Fibroblast of upper back skin (primary cell): ENCODE results near the gene TM9SF3.
A peak's percentile ranks its signal among the peaks of the same experiment; 100 is the strongest.

ENCODE experiments used
- DNase-seq: peaks from one replicate; pipeline ENCODE4 v3.0.0-alpha.2; 2013

TM9SF3 gene

DNA sequence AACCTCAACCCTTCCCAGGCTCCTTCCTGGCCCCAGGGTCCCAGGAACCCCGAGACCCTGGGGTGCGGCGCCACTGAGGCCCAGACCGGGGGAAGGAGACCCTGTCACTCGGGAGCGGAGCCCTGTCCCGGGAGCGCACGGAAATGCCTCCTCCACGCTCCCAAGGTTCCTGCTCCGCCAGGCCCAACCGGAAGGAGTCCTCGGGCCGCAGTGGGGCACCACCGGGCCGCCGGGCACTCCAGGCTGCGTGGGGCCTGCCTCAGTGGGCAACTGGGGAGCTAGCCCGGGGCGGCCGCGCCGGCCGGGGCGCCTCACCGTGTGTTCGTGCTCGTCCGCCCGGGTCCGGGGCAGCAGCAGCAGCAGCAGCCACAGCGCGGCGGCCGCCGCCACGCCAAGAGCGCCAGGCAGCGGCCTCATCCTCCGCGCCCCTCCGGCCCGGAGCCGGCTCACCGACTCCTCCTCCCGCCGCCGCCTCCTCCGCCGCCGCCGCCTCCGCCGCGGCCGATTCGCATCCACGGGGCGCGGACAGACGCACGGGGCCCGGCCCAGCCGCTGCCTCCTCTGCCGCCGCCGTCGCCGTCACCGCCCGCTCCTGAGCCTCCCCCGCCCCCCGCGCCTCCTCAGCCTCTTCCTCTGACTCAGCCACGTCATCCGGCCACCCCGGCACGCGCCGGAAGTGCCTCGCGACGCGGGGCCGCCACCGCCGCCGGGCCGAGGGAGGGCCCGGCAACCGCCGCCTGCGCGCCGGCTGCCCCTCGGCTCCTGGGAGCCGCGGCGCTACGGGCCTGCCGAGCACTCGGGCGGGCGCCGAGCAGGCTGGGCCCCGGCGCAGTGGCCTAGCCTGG is at the start of gene TM9SF3:
Gene TM9SF3 (minus strand): TSS at position 594 of the 845 bp plus-strand sequence. CDS start 177 bp downstream, at position 417.
- peak; percentile 89 for DNase-seq

DNA sequence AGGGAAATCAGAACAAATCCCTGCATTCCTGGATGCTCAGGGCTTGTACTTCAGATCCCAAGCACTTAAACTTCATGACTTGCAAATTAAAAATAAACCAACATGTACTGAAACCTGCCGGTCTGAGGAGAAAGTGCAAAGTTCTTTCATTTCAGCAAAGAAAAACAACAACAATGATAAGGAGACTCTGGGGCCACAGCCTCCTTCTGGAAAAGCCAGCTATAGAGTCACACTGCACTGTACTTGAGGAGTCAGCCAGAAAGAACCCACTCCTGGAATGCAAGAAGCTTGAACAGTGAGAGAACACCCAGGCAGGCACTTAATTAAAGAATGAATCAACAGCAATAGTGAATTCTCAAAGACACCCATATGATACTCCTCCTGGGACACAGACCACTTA is 49.7 kb upstream of the TM9SF3 start:
- no peak for DNase-seq

DNA sequence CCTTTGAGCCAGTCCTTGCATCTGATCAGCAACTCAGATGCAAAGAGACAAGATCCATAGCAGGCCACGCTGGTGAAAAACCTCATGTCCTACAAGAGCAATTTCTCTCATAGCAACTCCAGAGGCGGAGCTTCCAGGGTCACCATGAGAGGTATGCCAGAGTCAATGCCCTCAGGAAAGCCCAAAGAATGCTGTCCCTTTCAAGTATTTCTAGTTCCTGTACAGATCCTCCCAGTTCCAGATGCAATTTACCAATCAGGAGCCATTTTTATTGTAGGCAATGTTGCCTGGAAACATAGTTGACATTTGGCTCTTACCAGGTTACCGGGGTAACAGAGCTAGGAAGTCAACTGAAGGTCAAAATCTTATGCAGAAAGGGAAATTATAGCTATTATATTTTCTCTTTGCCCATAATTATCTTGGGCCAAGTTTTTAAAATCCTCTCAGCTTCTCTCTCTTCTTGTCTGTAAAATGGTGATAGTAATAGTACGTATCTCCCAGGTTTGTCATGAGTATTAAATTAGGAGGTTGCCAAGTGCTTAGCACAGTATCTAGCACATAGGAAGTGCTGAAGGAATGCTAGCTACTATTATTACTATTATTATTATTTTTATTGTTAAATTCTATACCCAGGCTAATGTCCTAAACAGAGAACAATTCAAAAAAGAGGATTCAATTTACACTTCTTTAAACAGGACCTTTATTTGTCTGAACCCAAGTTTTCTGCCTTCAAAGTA is 46.3 kb upstream of the TM9SF3 start:
- DNase-seq: no peak

DNA sequence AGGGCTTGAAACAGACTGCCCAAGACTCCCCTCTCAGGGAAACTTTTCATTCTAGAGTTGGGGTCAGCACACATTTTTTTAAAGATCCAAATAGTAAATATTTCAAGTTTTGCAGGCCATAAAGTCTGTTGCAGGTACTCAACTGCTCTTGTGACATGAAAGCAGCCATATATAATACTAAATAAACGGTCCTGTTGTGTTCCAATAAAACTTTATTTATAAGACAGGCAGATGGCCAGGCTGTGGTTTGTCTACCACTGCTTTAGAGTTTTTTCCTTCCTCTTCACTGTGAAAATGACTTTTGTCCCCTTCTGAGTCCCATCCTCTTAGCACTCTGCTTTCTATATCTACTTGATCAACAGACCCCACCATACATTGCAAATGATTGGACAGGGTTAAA is 40.5 kb upstream of the TM9SF3 start:
- no peak for DNase-seq

DNA sequence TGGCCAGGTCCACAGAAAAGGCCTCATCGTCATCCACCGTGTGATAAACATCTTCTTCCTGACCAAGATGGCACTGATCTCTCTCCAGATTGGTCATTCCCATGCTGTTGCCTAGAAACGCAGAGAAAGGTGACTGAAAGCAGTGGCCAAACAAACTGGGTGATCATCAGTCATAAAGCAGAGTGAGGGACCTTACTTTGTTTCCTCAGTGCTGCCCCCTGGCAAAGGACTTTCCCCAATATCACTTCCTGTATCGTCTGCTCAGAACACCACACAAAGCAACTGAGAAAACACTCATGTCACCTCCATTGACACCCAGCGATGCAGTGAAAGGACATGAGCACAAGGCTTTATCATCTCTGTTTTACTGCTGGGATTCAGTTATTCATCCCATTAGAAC is 40.0 kb upstream of the TM9SF3 start:
- no peak for DNase-seq

DNA sequence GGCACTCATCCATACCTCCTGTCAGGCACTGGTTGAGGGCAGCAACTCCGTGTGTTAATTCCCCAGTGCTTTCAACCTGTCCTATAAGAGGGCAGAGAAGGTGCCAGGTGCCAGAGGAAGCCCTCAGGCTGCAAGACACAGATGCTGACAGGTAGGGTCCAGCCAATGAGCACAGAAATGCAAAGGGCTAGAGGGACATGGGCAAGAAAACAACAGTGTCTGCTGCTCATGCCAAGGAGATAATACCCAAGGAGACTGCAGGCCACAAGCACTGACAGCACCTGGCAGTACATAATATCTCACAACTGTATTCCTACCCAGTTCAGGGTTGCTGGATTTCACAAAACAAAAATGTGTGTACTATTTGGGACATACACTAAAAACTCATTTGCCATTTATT is 38.4 kb upstream of the TM9SF3 start:
- no peak for DNase-seq

DNA sequence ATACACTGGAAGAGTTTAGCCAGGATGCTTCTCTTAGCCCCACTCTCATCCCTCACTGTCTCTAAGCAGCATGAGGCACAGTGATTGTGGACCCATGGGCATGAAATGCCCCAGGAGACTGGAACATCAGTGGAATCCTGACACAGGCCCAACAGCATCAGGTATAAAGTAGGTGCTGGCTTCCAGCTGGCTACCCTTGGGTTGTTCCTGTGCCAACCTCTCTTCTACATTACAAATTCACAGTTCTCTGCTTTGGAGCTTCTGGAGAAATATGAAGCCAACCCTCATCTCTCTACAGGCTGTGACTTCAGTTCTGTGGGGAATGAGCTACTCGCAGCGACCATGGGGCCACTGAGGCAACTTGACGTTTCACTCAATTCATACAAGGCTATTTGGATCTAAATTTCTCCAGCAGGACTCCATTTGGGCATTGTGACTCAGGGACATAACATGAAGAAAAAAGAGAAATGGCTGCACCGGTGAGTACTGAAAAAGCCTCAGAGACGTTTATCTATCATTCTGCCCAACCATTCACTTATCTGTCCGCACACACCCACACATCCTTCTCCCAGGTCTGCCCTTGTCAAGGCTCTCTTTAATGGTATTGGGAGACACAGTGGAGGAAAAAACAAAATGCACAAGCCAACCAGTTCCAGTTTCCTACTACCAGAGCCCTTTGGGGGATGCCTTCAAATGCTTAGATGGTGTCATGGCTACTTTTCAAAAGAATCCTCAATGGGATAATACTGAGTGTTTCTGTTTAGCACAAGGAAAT is 35.4 kb upstream of the TM9SF3 start:
- no peak for DNase-seq

DNA sequence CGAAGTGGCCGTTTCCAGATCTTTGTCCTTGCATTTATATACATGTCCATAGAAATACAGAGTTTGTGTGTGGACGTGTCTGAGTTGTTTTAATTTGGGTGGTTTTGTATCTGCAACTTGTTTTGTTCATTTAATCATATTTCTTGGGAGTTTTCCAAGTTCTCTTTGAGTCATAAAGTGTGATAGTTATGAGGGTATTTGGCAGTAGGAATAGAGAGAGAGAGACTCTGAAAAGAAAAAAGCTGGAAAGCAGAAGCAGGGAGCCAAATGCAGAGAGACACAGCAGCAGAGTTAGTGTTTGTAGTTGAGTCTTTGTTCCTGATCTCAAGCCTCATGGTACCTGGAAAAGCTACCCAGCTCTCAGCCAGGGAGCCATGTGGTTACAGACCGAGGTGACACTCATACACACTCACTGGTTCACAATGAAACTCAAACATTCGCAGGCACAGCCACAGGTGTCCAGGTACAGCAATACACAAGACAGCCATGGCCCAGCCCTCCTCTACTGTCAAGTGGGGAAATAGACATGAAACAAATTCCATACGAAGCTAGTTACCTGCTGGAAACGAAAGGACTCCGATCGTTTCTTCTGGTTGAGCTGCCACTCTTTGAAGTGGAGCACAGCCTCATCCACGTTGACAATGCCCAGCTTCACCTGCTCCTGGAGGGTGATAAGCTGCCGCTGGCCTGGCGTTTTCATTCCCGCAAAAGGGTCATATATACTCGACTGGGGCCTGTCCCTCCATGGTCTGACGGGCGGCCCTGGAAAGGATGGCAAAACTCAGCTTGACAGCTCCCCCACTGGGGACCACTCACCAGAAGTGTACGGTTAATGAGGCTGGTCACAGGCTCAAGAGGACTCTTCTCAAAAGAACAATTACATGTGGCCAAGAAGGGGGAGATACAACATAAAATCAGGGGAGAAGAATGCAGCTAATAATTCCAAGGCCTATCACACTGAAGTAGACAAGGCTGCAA is 33.3 kb upstream of the TM9SF3 start:
- peak; percentile 18 for DNase-seq

DNA sequence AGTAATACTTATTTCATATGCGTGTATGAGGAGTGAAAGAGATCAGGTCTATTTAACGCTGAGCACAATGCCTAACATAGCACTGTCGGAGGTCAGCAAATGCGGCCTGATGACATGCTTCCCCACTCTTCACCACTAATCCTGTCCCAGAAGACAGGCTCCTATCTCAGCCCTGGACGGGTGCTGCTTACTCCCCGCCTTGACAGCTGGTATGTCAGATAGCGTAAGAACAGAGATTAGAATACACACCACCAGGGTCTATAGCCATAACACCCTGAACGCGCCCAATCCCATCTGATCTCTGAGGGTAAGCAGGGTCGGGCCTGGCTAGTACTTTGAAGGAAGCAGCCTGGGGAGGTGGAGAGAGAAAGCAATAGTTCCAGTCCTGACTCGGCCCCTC is 32.3 kb upstream of the TM9SF3 start:
- no peak for DNase-seq

DNA sequence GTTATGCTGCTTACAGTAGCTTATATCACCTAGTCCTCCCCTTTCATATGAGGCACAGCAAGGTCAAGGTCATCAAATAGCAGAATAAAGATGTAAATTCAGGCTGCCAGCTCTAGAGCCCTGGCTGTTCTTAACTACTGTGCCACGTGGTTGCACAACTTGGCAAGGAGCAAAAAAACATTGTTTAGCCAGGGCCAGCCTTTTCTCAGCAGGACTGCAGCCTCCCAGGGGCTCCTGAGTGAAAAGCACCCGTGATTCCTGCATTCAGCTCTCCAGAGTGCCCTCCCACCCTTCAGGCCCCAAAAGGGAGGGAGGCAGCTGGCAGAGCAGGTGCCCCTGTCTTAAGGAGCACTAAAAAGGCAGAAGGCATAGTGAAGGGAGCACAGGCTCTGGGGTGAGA is 31.8 kb upstream of the TM9SF3 start:
- DNase-seq: no peak

DNA sequence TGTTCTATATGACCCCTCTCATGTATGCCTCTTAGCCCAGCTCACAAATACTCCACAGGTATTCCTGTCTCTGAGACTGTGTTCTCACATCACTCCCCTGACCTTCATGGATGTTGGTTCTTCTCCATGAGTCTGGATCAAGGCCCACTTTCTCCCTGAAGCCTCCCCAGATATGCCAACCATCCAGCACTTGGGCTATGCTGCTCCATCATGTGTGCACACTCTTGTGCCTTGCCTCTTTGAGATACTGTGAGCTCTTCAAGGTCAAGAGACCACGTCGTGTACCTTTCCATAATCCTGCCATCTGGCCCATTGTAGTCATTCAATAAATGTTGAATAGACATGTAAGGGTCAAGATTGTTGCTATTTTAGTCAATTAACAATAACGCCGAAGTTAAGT is 30.1 kb upstream of the TM9SF3 start:
- no peak for DNase-seq

DNA sequence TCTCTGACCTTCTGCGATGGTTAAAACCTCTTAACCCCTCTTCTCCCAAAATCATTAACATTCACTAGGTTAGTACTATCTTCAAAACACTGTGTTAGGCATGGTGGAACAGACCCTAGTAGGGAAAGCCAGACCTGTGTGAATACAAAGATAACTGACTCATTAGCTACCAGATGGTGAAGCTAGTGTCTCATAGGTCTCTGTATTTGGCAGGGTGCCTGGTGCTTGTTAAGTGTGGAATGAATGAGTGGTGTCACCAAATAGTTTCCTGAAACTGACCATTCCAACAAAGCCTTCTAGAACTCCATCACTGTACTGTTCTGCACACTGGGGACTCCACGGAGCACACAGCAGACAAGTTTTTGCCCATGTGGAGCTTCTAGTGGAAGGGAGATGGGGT is 27.7 kb upstream of the TM9SF3 start:
- DNase-seq: peak; percentile 97

DNA sequence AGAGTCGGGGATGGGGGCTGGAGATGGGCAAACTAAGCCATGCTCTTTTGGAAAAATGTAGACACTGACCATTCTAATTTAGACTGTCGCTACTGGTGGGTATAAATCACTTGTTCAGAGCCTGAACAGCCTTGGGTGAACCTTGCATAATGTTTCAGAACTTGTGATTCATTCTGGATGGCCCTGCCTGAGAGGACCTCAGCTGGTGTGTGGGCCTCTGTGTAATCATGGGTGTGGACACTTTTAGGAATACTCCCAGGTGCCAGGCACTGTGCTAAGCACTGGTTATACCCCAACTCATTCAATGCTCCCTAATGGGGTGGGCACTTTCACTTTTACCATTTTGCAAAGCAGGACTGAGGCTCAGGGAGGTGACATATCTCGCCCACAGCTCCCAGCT is 26.8 kb upstream of the TM9SF3 start:
- no peak for DNase-seq

DNA sequence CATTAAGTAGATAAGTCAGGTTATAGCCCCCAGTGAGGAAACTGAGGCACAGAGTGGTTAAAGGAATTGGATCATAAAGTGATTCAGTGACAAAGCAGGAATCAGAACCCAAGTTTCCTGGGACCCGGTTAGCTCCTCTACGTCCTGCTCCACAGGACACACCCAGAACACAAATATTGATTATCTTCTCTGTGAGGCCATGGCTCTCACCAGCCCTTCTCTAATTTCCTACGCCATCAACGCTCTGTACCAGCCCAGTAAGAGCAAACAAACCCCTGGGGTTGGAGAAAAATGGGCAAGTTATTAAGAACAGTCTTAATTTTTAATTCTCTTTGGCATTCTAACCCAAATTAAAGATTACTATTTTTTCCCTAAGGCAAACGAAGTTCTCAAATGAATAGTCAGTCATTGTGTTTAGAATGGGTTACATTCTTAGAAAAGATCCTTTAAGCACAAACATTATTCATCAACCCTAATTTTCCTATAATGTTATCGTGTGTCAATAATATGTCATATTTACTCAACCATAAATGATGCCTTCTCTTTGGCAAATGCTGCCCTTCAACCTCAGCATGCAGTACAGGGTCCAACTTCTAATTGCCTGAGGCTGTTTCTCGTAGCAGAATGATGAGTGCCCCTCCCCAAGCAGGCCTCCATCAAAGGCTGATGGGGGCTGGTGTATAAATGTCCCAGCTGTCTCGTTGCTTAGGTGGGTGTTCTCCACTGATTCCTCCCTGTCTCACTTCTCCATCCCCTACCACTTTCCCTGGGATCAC is 25.4 kb upstream of the TM9SF3 start:
- DNase-seq: no peak

DNA sequence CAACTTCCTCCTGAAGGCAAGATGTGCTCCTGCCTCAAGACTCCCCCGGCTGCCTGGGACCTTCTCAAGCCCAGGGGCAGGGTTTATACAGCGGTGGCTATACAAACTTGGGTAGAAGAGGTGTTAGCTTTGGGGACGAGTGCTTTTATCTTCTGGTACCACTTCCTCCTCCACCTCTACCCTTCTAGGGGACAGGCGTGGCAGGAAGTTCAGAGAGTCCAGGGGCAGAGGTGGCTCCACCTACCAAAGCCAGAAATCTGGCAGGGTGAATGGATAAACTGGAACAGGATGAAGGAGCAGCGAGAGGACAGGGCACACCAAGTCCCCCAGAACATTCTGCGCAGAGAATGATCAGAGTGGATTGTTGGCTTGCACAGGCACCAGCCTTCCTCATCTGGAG is 24.0 kb upstream of the TM9SF3 start:
- DNase-seq: no peak

DNA sequence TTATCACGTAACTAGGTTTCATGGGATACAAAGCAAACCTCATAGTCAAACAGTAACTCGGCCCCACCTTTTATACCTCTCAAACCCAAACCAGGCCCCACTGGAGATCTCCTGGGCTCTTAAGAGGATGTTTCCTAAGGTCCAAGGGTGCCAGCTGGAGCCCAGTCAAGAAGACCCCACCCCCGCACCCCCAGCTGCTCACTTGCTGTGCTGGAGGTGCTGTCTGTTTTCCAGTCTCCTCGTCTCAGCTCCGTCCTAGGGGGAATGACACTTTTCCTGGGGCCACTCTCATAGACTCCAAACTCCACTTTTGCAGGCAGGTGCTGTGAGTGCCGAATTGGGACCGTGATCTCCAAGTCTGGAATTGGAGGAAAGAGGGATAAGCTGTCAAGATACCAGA is 22.7 kb upstream of the TM9SF3 start:
- no peak for DNase-seq

DNA sequence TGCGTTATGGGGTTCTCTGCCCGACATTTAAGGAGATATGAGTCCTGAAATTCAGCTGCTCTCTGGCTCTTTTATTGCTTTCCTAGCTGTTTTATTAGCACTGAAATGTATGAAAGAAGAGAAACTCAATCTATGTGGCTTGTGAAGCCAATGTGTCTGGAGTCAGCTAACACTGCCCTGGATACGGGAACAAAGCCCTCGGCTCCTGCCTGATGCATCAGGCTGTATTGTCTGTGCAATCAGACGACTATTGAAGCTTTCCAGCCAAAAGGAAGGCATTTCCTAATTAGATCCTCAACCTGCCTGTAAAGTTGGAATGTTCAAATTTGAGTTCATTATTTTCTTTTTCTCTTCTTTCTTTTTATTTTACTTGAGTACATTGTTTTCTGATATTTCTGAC is 22.0 kb upstream of the TM9SF3 start:
- no peak for DNase-seq

DNA sequence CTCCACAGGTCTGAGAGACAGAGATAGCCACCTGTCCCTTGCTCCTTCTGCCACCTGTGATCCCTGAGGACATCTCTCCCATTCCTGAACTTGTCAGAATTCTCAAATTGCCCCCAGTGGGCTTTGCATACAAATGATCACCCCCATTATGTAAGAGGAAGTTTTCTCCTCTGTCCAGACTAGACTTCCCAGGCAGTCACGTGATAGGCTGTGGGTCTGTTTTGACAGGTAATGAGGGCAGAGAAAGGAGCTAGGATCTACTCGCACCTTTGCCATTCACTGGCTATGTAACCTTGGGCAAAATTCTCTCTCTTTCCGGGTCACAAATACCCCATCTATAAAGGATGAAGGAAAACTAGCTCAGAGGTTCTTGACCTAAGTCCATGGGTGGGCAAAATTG is 21.4 kb upstream of the TM9SF3 start:
- no peak for DNase-seq

DNA sequence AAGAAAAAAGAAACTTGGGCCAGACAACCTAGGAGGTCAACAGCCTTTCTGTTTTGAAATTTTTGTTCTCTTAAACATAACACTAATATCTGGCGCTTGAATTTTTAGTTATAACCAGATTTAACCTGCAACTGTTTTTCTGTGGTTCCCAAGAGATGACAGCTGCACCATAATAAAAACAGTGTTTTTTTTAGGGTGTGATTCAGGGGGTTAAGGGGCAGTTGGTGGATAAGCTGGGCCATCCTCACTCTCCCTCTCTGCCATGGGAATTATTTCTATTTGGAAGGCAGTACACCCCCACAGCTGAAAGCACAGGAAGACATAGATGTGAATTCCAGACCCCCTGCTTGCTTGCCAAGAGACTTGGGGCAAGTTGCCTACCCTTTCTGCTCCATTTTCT is 20.1 kb upstream of the TM9SF3 start:
- no peak for DNase-seq

DNA sequence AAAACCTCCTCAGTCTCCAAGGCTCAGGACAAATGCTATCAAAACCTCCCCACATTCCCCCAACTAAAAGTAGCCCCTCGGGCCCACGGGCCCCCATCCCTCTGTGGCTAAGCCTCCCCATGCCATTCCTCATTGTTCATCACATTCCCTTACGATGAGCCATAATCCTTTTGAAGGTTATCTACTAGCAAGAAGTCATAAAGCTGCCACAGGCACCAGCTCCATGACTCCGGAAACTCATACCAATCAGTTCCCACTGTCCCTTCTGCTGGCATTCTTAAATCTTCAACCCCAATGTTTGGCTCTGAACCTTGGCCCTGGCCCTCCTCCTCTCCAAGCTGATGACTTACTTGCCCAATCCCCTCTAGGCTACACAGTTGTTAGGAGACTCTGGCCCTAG is 19.4 kb upstream of the TM9SF3 start:
- peak; percentile 55 for DNase-seq

DNA sequence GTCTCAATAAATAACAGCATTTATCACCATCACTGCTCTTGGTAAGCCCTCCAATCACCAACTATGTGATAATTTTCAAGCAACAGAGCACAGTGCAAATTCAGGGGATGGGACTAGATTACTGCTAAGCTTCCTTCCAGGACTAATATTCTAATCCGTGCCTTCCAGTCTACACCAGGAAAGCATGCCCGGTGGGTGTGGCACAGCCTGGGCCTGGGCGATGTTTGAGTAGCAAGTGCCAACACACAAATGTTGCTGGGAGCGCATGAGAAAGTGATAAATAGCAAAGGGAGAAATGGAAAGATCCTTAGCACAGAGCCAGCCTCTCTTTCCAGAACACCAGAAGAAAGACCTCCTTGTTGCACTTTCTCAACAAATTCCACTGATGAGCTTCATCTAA is 13.5 kb upstream of the TM9SF3 start:
- DNase-seq: no peak

DNA sequence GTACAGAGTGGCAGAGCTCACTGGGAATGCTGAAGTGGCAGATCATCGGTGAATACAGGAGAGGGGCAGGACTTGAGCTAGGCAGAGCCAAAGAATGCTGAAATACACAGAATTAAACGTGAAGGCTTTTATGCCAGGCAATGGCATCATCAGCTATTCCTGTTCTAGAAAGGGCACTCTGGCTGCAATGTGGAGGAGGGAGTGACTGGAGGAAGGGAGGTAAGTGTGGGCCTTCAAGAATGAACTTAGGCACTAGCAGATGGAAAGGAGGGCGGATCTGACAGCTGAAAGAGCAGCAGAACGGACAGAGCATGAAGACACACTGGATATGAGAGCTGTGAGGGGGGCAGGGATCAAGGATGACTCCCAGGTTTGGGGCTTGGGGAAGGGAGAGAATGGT is 12.0 kb upstream of the TM9SF3 start:
- no peak for DNase-seq
